Lung (tissue), 12 donors: ENCODE data around the gene TIE1. TPM values are rescaled to one million over a fixed set of nuclear protein-coding genes. Genes with fewer than 3 reads are reported as not detected.

ENCODE experiments used
- ATAC-seq: fragments of 200-7000 bp; cut with Tn5 transposase; one replicate; pipeline ENCODE4 v1.9.1; 2020; ENCODE audit warnings: moderate number of reproducible peaks; ENCODE audit not compliant: insufficient read depth, low FRiP score
- DNase-seq, 3 donors: peaks; one replicate each; pipeline ENCODE4 v3.0.0-alpha.2; 2013 to 2017
- H3K27ac ChIP-seq, 2 donors: one replicate each; pipeline ENCODE4 v1.5.1; 2013; ENCODE audit warnings: mild to moderate bottlenecking in 2 of 2, moderate library complexity in 2 of 2, control low read depth in 1 of 2, inconsistent platforms in 1 of 2, low read depth in 1 of 2, low read length in 1 of 2
- H3K27me3 ChIP-seq, 3 donors: one replicate each; pipeline ENCODE4 v1.5.1; 2013; ENCODE audit warnings: low read length in 2 of 3; ENCODE audit not compliant: control insufficient read depth in 3 of 3, insufficient read depth in 3 of 3
- H3K36me3 ChIP-seq, 4 donors: one replicate each; pipeline ENCODE4 v1.5.1; 2013; ENCODE audit warnings: low read length in 4 of 4, mild to moderate bottlenecking in 1 of 4, moderate library complexity in 1 of 4; ENCODE audit not compliant: control insufficient read depth in 4 of 4, insufficient read depth in 4 of 4
- H3K4me1 ChIP-seq, 5 donors: one replicate each; pipeline ENCODE4 v1.5.1; 2013; ENCODE audit warnings: low read length in 5 of 5, mild to moderate bottlenecking in 2 of 5, moderate library complexity in 1 of 5; ENCODE audit not compliant: control insufficient read depth in 5 of 5, insufficient read depth in 5 of 5
- H3K4me3 ChIP-seq: one replicate; pipeline ENCODE4 v1.5.1; 2013; ENCODE audit warnings: mild to moderate bottlenecking, control low read depth, moderate library complexity
- H3K9ac ChIP-seq, 2 donors: one replicate each; pipeline ENCODE4 v1.5.1; 2013; ENCODE audit warnings: low read length in 2 of 2, control low read depth in 1 of 2; ENCODE audit not compliant: insufficient read depth in 1 of 2
- H3K9me3 ChIP-seq, 4 donors: one replicate each; pipeline ENCODE4 v1.5.1; 2013; ENCODE audit warnings: low read length in 3 of 4, mild to moderate bottlenecking in 1 of 4, moderate library complexity in 1 of 4; ENCODE audit not compliant: control insufficient read depth in 4 of 4, insufficient read depth in 3 of 4
- CTCF ChIP-seq: IDR thresholded peaks from 2 replicates; pipeline ENCODE4 v1.5.1; 2012; ENCODE audit warnings: mild to moderate bottlenecking; ENCODE audit errors: control extremely low read depth, extremely low read depth
- WGBS, 2 donors: extraction: QIAGEN DNeasy Blood & Tissue Kit; methylation state at CpG; one replicate each; pipeline ENCODE4 v1.1.7; 2013; 5-methylcytosine and 5-hydroxymethylcytosine counted together
- polyA plus RNA-seq, 2 donors: library from polyadenylated mRNA; stranded (reverse); fragments of 200-250 nt; gene quantifications; one replicate each; pipeline ENCODE4 v1.2.1, GENCODE V29; 2013
- total RNA-seq, 2 donors: library from RNA; depleted of rRNA in 1 of 2; stranded (reverse); fragments of >200 nt in 1 of 2; gene quantifications; one replicate each; pipeline ENCODE4 v1.2.1, GENCODE V29; 2014 to 2021
- donor health status: control.
- donor health status: control.
- donor health status: Bipolar disorder and iron deficiency.
- donor health status: healthy.
- donor health status: DM: yes; HTN: yes; CAD: no.

TIE1 gene
- total and polyA plus RNA-seq, 4 donors, result 20.5 to 133 (median 42.1) TPM

GRCh38 chr1:43309405-43310025, 8.7 kb downstream of the TIE1 start:
- H3K27ac ChIP-seq, result peak overlapping the region in 1 of 2 donors; percentile 37
- DNase-seq (no peak), ATAC-seq (no peak)
- H3K4me3 ChIP-seq, result no peak overlapping the region
- no peaks in the 10 kb centered on the region for H3K9me3 ChIP-seq
- TF ChIP-seq CTCF, result no peak
- no peaks in the 10 kb centered on the region for H3K27me3 ChIP-seq
- H3K4me1 ChIP-seq, result peaks cover 0 to 24% (median 3%) of the 10 kb centered on the region in 5 donors
- 88 to 91% methylated on average over 13 of the region's 13 CpGs for WGBS, 2 donors
- H3K36me3 ChIP-seq, result peaks cover 0 to 19% (median 0%) of the 10 kb centered on the region in 4 donors
- no peak overlapping the region for H3K9ac ChIP-seq

- H3K9ac ChIP-seq, result no peak overlapping the region
- no peak for TF ChIP-seq CTCF
- H3K36me3 ChIP-seq, result peaks cover 0 to 14% (median 0%) of the 10 kb centered on the region in 4 donors
- H3K4me3 ChIP-seq, result no peak overlapping the region
- no peaks in the 10 kb centered on the region for H3K27me3 ChIP-seq
- no peak for ATAC-seq
- H3K9me3 ChIP-seq, result no peaks in the 10 kb centered on the region
- H3K4me1 ChIP-seq, result peaks cover 0 to 8% (median 0%) of the 10 kb centered on the region in 5 donors
- WGBS, 2 donors, result 93 to 96% methylated on average over 9 of the region's 9 CpGs
- no peak for DNase-seq
- no peak overlapping the region for H3K27ac ChIP-seq
Observed at GRCh38 chr1:43311521-43311920, 10.7 kb downstream of the TIE1 start.

GRCh38 chr1:43312212-43312623, 11.4 kb downstream of the TIE1 start:
- H3K36me3 ChIP-seq, result peaks cover 0 to 9% (median 0%) of the 10 kb centered on the region in 4 donors
- no peaks in the 10 kb centered on the region for H3K9me3 ChIP-seq
- no peak for TF ChIP-seq CTCF
- H3K9ac ChIP-seq, result no peak overlapping the region
- peaks cover 0 to 5% (median 0%) of the 10 kb centered on the region in 5 donors for H3K4me1 ChIP-seq
- no peak overlapping the region for H3K27ac ChIP-seq
- H3K4me3 ChIP-seq, result no peak overlapping the region
- 88 to 93% methylated on average over 19 of the region's 19 CpGs for WGBS, 2 donors
- H3K27me3 ChIP-seq, result no peaks in the 10 kb centered on the region
- DNase-seq (no peak), ATAC-seq (no peak)
